ENCODE data around the gene HLA-B.
A peak's percentile ranks its signal among the peaks of the same experiment; 100 is the strongest.

HLA-B gene

GRCh38 chr6:31399589-31400466 lies 42.8 kb upstream of the HLA-B start (continued):
- TF ChIP-seq PRDM4 (tag by site-specific recombination; IDR thresholded peaks at IDR 0.05) (peak; percentile 86), AEBP2 (tag by site-specific recombination; IDR thresholded peaks at IDR 0.05; ENCODE audit: borderline replicate concordance) (no peak), ZNF174 (tag by site-specific recombination; IDR thresholded peaks at IDR 0.05) (no peak), ZEB2 (tag by site-specific recombination; IDR thresholded peaks at IDR 0.05) (peak; percentile 75), ZNF560 (tag by site-specific recombination; IDR thresholded peaks at IDR 0.05; ENCODE audit: borderline replicate concordance) (no peak), ZNF629 (tag by site-specific recombination; IDR thresholded peaks at IDR 0.05) (peak; percentile 68), ZNF248 (tag by site-specific recombination; IDR thresholded peaks at IDR 0.05) (no peak), BCL11A (tag by site-specific recombination; IDR thresholded peaks at IDR 0.05; ENCODE audit: low read depth) (no peak; the same call in 1 of the 2 replicates), ZNF175 (tag by site-specific recombination; IDR thresholded peaks at IDR 0.05) (no peak), ZBTB48 (tag by site-specific recombination; IDR thresholded peaks at IDR 0.05) (peak; percentile 98), ZNF654 (tag by site-specific recombination; IDR thresholded peaks at IDR 0.05; ENCODE audit: low read depth) (peak; percentile 94), ZNF133 (tag by site-specific recombination; IDR thresholded peaks at IDR 0.05) (no peak), SP2 (tag by site-specific recombination; IDR thresholded peaks at IDR 0.05) (peak; percentile 77), ZNF148 (tag by site-specific recombination; IDR thresholded peaks at IDR 0.05; ENCODE audit: borderline replicate concordance) (no peak), ZIC2 (tag by site-specific recombination; IDR thresholded peaks at IDR 0.05) (peak; percentile 69), ZNF23 (tag by site-specific recombination; IDR thresholded peaks at IDR 0.05; ENCODE audit: borderline replicate concordance) (no peak), ZBTB21 (tag by site-specific recombination; IDR thresholded peaks at IDR 0.05) (0 out of 2 replicates have a peak, but pooled peaks have one; percentile 19), ZSCAN30 (tag by site-specific recombination; IDR thresholded peaks at IDR 0.05) (peak; percentile 83), ZNF391 (tag by site-specific recombination; IDR thresholded peaks at IDR 0.05; ENCODE audit: borderline replicate concordance, low read depth) (0 out of 2 replicates have a peak, but pooled peaks have one; percentile 61), ZNF121 (tag by site-specific recombination; IDR thresholded peaks at IDR 0.05) (0 out of 2 replicates have a peak, but pooled peaks have one; percentile 49), INSM2 (tag by site-specific recombination; IDR thresholded peaks at IDR 0.05) (0 out of 2 replicates have a peak, but pooled peaks have one; percentile 15)

All from HEK293 (cell line).